Epidermal melanocyte (primary cell): ENCODE data around the gene YIPF2.
"Not testable (repeated sequence)": the region's sequence is repeated elsewhere in the genome, so short reads cannot be mapped to it uniquely, and the experiment has no call there.

Experiments used
- DNase-seq: peaks from one replicate; pipeline ENCODE4 v3.0.0; 2011; ENCODE audit warnings: low spot score; ENCODE audit not compliant: insufficient read length

Gene YIPF2

GRCh38 chr19:10941649-10942048, 13.2 kb upstream of the YIPF2 start:
- DNase-seq, result not testable (repeated sequence)

- peak; percentile 69 for DNase-seq
Measured at GRCh38 chr19:10936661-10937084, 8.2 kb upstream of the YIPF2 start.

- DNase-seq, result no peak
Measured at GRCh38 chr19:10935371-10936059, 7.1 kb upstream of the YIPF2 start.

- DNase-seq, result no peak
Measured at GRCh38 chr19:10929402-10929794, 959 bp upstream of the YIPF2 start.

- no peak for DNase-seq
Measured at GRCh38 chr19:10927730-10928562, 493 bp downstream of the YIPF2 start.

- no peak for DNase-seq
Measured at GRCh38 chr19:10924597-10924996, 3.8 kb downstream of the YIPF2 start.

GRCh38 chr19:10923260-10924112, 5.0 kb downstream of the YIPF2 start:
- DNase-seq, result no peak

GRCh38 chr19:10922638-10923014, 5.8 kb downstream of the YIPF2 start:
- DNase-seq, result no peak

GRCh38 chr19:10921910-10922637, 6.4 kb downstream of the YIPF2 start:
- DNase-seq, result no peak

GRCh38 chr19:10921199-10921909, 7.1 kb downstream of the YIPF2 start:
- no peak for DNase-seq

- DNase-seq, result no peak
Measured at GRCh38 chr19:10920781-10921180, 7.7 kb downstream of the YIPF2 start.

GRCh38 chr19:10920288-10920655, 8.2 kb downstream of the YIPF2 start:
- no peak for DNase-seq

GRCh38 chr19:10919352-10920287, 8.8 kb downstream of the YIPF2 start:
- no peak for DNase-seq

- DNase-seq, result no peak
Measured at GRCh38 chr19:10918359-10918758, 10.1 kb downstream of the YIPF2 start.

- no peak for DNase-seq
Measured at GRCh38 chr19:10916602-10917001, 11.8 kb downstream of the YIPF2 start.

GRCh38 chr19:10915130-10916091, 13.0 kb downstream of the YIPF2 start:
- peak; percentile 60 for DNase-seq

GRCh38 chr19:10913716-10914340, 14.6 kb downstream of the YIPF2 start:
- DNase-seq, result no peak

- no peak for DNase-seq
Measured at GRCh38 chr19:10912619-10913018, 15.8 kb downstream of the YIPF2 start.
